Sigmoid colon (tissue), 7 donors: ENCODE measurements around the gene CDHR2. TPM values are rescaled to one million over a fixed set of nuclear protein-coding genes. Genes with fewer than 3 reads are reported as not detected.

Experiments
- DNase-seq: peaks from one replicate; pipeline ENCODE4 v3.0.0-alpha.2; 2019
- H3K27ac ChIP-seq, 4 donors: fragments of 200-600 bp; sonication (generic); one replicate each; pipeline ENCODE4 v1.5.1; 2016 to 2019; ENCODE audit warnings: mild to moderate bottlenecking in 1 of 4
- H3K27me3 ChIP-seq, 3 donors: fragments of 200-600 bp; sonication (generic); one replicate each; pipeline ENCODE4 v1.5.1; 2019; ENCODE audit warnings: mild to moderate bottlenecking in 1 of 3
- H3K36me3 ChIP-seq, 4 donors: fragments of 200-600 bp; sonication (generic); one replicate each; pipeline ENCODE4 v1.5.1; 2016 to 2019
- H3K4me1 ChIP-seq, 4 donors: fragments of 200-600 bp; sonication (generic); one replicate each; pipeline ENCODE4 v1.5.1; 2017 to 2019
- H3K4me3 ChIP-seq, 4 donors: fragments of 200-600 bp; sonication (generic); one replicate each; pipeline ENCODE4 v1.5.1; 2017 to 2019; ENCODE audit warnings: mild to moderate bottlenecking in 2 of 4, moderate library complexity in 1 of 4
- H3K9me3 ChIP-seq, 4 donors: fragments of 200-600 bp in 3 of 4; sonication (generic) in 3 of 4; one replicate each; pipeline versions ENCODE4 v1.5.1 to v1.6.1; 2013 to 2019
- EP300 ChIP-seq, 4 donors: sonication (generic); formaldehyde crosslinking; IDR thresholded peaks; one replicate each; pipeline ENCODE4 v1.6.1; 2017; ENCODE audit warnings: antibody characterized with exemption in 4 of 4
- POLR2A ChIP-seq, 2 donors: fragments of 450-650 bp; IDR thresholded peaks; one replicate each; pipeline ENCODE4 v1.6.1; 2016; ENCODE audit warnings: antibody characterized with exemption in 2 of 2, mild to moderate bottlenecking in 2 of 2, moderate library complexity in 2 of 2
- POLR2AphosphoS5 ChIP-seq, 4 donors: sonication (generic); formaldehyde crosslinking; IDR thresholded peaks; one replicate each; pipeline ENCODE4 v1.6.1; 2017; ENCODE audit warnings: antibody characterized with exemption in 4 of 4
- WGBS, 2 donors: extraction: QIAGEN DNeasy Blood & Tissue Kit; methylation state at CpG; one replicate each; pipeline ENCODE4 v1.1.7; 2013; 5-methylcytosine and 5-hydroxymethylcytosine counted together
- intact Hi-C: fragments of 100-400 bp; cut with DNase I; formaldehyde crosslinking; loops from one replicate; pipeline ENCODE4 v1.15.1; 2023
- polyA plus RNA-seq, 3 donors: library from polyadenylated mRNA; stranded (reverse); fragments of 200-250 nt; gene quantifications; one replicate each; pipeline ENCODE4 v1.2.3, GENCODE V29; 2013
- total RNA-seq, 4 donors: library from RNA; depleted of rRNA; stranded (reverse); fragments of >200 nt; gene quantifications; one replicate each; pipeline ENCODE4 v1.1.0, GENCODE V29; 2016
- TF ChIP-seq, protein P1 (sequence below), 4 experiments: fragments of 450-650 bp in 3 of 4; fragments of 200-600 bp in 1 of 4; IDR thresholded peaks; one replicate each; pipeline ENCODE4 v1.5.1; 2016 to 2019; ENCODE audit warnings: antibody characterized with exemption in 4 of 4, mild to moderate bottlenecking in 3 of 4, moderate library complexity in 2 of 4
- donor health status: healthy with polysubstance abuse.
- donor health status: Bipolar disorder and iron deficiency.
- donor health status: healthy.

Gene CDHR2, protein sequence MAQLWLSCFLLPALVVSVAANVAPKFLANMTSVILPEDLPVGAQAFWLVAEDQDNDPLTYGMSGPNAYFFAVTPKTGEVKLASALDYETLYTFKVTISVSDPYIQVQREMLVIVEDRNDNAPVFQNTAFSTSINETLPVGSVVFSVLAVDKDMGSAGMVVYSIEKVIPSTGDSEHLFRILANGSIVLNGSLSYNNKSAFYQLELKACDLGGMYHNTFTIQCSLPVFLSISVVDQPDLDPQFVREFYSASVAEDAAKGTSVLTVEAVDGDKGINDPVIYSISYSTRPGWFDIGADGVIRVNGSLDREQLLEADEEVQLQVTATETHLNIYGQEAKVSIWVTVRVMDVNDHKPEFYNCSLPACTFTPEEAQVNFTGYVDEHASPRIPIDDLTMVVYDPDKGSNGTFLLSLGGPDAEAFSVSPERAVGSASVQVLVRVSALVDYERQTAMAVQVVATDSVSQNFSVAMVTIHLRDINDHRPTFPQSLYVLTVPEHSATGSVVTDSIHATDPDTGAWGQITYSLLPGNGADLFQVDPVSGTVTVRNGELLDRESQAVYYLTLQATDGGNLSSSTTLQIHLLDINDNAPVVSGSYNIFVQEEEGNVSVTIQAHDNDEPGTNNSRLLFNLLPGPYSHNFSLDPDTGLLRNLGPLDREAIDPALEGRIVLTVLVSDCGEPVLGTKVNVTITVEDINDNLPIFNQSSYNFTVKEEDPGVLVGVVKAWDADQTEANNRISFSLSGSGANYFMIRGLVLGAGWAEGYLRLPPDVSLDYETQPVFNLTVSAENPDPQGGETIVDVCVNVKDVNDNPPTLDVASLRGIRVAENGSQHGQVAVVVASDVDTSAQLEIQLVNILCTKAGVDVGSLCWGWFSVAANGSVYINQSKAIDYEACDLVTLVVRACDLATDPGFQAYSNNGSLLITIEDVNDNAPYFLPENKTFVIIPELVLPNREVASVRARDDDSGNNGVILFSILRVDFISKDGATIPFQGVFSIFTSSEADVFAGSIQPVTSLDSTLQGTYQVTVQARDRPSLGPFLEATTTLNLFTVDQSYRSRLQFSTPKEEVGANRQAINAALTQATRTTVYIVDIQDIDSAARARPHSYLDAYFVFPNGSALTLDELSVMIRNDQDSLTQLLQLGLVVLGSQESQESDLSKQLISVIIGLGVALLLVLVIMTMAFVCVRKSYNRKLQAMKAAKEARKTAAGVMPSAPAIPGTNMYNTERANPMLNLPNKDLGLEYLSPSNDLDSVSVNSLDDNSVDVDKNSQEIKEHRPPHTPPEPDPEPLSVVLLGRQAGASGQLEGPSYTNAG (N-terminal part only)
- total RNA-seq: 1 to 10 TPM in 1 of 4 donors, under 1 TPM in 1, not detected in 2; 0.71 to 1.1 TPM
- 10 to 100 TPM in 2 of 3 donors, 1 to 10 TPM in 1; 9.6 to 57.9 (median 47.9) TPM for polyA plus RNA-seq

DNA sequence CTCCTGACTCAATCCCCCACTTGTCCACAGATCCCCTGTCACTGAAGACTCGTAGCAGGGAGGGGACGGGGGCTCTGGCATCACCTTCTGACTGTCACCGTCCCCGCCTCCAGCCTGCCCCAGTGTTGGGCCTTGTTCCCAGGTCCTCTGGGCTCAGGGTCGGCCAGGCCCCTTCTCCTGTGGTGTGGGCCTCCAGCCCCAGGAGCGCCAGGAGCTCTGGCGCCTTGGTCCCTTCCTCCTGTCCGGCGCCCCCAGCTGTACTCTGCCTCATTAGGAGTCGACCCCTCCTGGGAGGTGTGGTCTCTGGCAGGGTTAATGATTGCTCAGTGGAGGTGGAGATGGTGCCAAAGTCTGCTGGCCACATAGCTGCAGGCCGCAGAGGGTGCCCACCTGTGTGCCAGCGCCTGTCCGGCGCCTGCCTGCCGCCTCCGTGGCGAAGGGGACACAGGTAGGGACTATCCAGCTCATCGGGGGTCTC is at the start of gene CDHR2:
Gene CDHR2, plus strand, starts transcription at position 376 of the 478 bp plus-strand sequence. CDS start 16,011 bp downstream, outside the sequence.
- TF ChIP-seq EP300 (IDR thresholded peaks at IDR 0.05) (no peak), POLR2A (IDR thresholded peaks at IDR 0.05) (peak in 1 of 2 donors; percentile 12), POLR2AphosphoS5 (IDR thresholded peaks at IDR 0.05) (no peak)
- TF ChIP-seq, protein P1, sequence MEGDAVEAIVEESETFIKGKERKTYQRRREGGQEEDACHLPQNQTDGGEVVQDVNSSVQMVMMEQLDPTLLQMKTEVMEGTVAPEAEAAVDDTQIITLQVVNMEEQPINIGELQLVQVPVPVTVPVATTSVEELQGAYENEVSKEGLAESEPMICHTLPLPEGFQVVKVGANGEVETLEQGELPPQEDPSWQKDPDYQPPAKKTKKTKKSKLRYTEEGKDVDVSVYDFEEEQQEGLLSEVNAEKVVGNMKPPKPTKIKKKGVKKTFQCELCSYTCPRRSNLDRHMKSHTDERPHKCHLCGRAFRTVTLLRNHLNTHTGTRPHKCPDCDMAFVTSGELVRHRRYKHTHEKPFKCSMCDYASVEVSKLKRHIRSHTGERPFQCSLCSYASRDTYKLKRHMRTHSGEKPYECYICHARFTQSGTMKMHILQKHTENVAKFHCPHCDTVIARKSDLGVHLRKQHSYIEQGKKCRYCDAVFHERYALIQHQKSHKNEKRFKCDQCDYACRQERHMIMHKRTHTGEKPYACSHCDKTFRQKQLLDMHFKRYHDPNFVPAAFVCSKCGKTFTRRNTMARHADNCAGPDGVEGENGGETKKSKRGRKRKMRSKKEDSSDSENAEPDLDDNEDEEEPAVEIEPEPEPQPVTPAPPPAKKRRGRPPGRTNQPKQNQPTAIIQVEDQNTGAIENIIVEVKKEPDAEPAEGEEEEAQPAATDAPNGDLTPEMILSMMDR (IDR thresholded peaks at IDR 0.05): no peak
- H3K4me1 ChIP-seq: peaks cover 0 to 10% (median 4%) of the 10 kb centered on the region in 4 donors
- no peak within 1 kb of the TSS for H3K4me3 ChIP-seq
- peak within 1 kb of the TSS in 1 of 4 donors; percentile 1 for H3K27ac ChIP-seq
- intact Hi-C loops: no loop called here
- no peak for DNase-seq
- H3K36me3 ChIP-seq: no peaks in the 10 kb centered on the region
- no peaks in the 10 kb centered on the region for H3K9me3 ChIP-seq
- WGBS, 2 donors: 23 to 65% methylated on average over 18 of the region's 18 CpGs
- H3K27me3 ChIP-seq: peaks cover 0 to 24% (median 2%) of the 10 kb centered on the region in 3 donors

DNA sequence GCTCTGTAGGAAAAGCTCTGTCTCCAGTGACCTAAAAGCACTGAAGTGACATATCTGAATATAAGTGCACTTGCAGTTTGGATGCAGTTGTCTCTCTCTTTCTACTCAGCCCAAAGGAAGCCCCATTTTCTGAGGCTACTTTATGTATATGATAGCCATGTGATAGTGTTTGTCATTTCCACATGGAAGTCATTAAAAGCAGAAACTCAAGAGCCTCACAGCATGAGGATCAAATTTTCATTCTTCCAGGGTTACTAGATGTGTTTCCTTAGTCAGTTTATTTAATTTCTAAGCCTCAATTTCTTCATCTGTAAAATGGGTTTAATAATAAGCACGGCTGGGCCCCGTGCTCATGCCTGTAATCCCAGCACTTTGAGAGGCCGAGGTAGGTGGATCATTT is 48.6 kb upstream of the CDHR2 start:
- no peaks in the 10 kb centered on the region for H3K4me1 ChIP-seq
- H3K27me3 ChIP-seq: no peaks in the 10 kb centered on the region
- intact Hi-C loops: no loop called here
- no peak for TF ChIP-seq POLR2A (IDR thresholded peaks at IDR 0.05)
- 97 to 99% methylated on average over 3 of the region's 3 CpGs for WGBS, 2 donors
- DNase-seq: no peak
- H3K9me3 ChIP-seq: no peaks in the 10 kb centered on the region
- no peak overlapping the region for H3K27ac ChIP-seq
- H3K36me3 ChIP-seq: peaks cover 44 to 99% (median 52%) of the 10 kb centered on the region in 4 donors
- no peak overlapping the region for H3K4me3 ChIP-seq

DNA sequence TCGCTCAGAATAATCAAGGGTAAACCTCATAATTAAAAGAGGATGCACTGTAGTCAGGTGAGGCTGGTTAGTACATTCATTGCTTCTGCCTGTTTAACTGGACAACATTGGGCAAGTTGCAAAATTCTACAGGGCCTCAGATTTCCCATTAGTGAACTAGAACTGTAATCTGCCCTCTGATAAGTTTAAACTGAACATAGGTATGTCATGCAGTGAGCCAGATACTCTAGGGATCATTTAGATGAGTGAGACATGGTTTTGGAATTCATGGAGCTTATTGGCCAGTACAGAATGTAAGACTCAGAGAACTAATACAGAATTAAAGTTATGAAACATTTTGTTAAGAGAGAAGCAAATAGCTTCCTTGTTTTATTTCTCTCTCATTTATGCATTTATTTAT is 47.8 kb upstream of the CDHR2 start:
- Histone ChIP-seq H3K9me3 (no peaks in the 10 kb centered on the region), H3K4me3 (no peak overlapping the region), H3K4me1 (no peaks in the 10 kb centered on the region), H3K36me3 (peaks cover 36 to 98% (median 47%) of the 10 kb centered on the region in 4 donors), H3K27me3 (no peaks in the 10 kb centered on the region), H3K27ac (no peak overlapping the region)
- DNase-seq: no peak
- intact Hi-C loops: no loop called here
- 97 to 99% methylated on average over 1 of the region's 1 CpG for WGBS, 2 donors
- TF ChIP-seq, protein P1 (IDR thresholded peaks at IDR 0.05): no peak
- TF ChIP-seq POLR2A (IDR thresholded peaks at IDR 0.05): no peak
- TF ChIP-seq EP300 (IDR thresholded peaks at IDR 0.05): no peak

DNA sequence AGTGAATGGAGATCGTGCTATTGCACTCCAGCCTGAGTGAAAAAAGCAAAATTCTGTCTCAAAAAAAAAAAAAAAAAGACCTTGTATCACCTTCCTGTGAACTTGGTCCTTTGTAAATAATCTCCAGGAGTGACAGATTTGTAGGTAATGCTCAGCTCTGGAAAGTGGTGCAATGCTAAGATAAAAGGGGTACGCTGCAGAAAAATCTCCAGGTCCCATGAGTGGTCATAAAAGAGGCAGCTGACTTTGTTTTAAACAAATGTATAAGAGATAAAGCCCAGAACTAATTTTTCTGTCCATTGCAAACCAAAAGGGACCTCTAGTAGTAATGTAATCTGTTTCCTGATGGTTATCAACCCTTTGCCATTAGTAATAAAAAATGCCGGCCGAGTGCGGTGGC is 45.6 kb upstream of the CDHR2 start:
- H3K27ac ChIP-seq: no peak overlapping the region

More for the DNA sequence above, 45.6 kb upstream of the CDHR2 start:
- no peak overlapping the region for H3K4me3 ChIP-seq
- intact Hi-C loops: no loop called here
- no peak for TF ChIP-seq POLR2A (IDR thresholded peaks at IDR 0.05)
- no peak for TF ChIP-seq EP300 (IDR thresholded peaks at IDR 0.05)
- no peak for TF ChIP-seq POLR2AphosphoS5 (IDR thresholded peaks at IDR 0.05)
- TF ChIP-seq, protein P1 (IDR thresholded peaks at IDR 0.05): no peak
- no peaks in the 10 kb centered on the region for H3K9me3 ChIP-seq
- H3K4me1 ChIP-seq: no peaks in the 10 kb centered on the region
- no peaks in the 10 kb centered on the region for H3K27me3 ChIP-seq
- WGBS, 2 donors: 84 to 94% methylated on average over 5 of the region's 5 CpGs
- H3K36me3 ChIP-seq: peaks cover 38 to 98% (median 51%) of the 10 kb centered on the region in 4 donors
- no peak for DNase-seq
